ENCODE measurements around the gene RAG1.

Gene RAG1

GRCh38 chr11:36569095-36569494 lies 1.3 kb downstream of the RAG1 start:
- Histone ChIP-seq H3K27me3 (ENCODE audit: insufficient read depth, low read depth) (no peaks in the 10 kb centered on the region), H3K27ac (no peak overlapping the region), H3K4me1 (ENCODE audit: low read depth, poor library complexity, severe bottlenecking) (no peaks in the 10 kb centered on the region), H4K20me1 (ENCODE audit: insufficient read depth) (no peaks in the 10 kb centered on the region), H3K9ac (no peak overlapping the region), H2AFZ (ENCODE audit: low read depth) (no peak overlapping the region), H3K36me3 (ENCODE audit: insufficient read depth) (no peaks in the 10 kb centered on the region), H3K4me2 (no peak overlapping the region), H3K79me2 (ENCODE audit: insufficient read depth, low read depth) (no peaks in the 10 kb centered on the region), H3K4me3 (IDR thresholded peaks at IDR 0.05; ENCODE audit: insufficient read depth, low read depth, low read length) (no peak overlapping the region)
- no peak for TF ChIP-seq CTCF (conservative IDR thresholded peaks at IDR 0.05; ENCODE audit: low read depth, low read length)

- Histone ChIP-seq H3K36me3 (ENCODE audit: insufficient read depth) (no peaks in the 10 kb centered on the region), H3K27me3 (ENCODE audit: insufficient read depth, low read depth) (no peaks in the 10 kb centered on the region), H4K20me1 (ENCODE audit: insufficient read depth) (no peaks in the 10 kb centered on the region), H3K79me2 (ENCODE audit: insufficient read depth, low read depth) (no peaks in the 10 kb centered on the region), H3K9ac (no peak overlapping the region), H3K4me1 (ENCODE audit: low read depth, poor library complexity, severe bottlenecking) (no peaks in the 10 kb centered on the region), H2AFZ (ENCODE audit: low read depth) (no peak overlapping the region), H3K4me2 (no peak overlapping the region), H3K27ac (no peak overlapping the region), H3K4me3 (IDR thresholded peaks at IDR 0.05; ENCODE audit: insufficient read depth, low read depth, low read length) (no peak overlapping the region)
- TF ChIP-seq CTCF (conservative IDR thresholded peaks at IDR 0.05; ENCODE audit: low read depth, low read length): no peak
Measured at GRCh38 chr11:36574486-36574885, 6.7 kb downstream of the RAG1 start.

GRCh38 chr11:36577373-36577772 lies 9.6 kb downstream of the RAG1 start:
- Histone ChIP-seq H3K4me3 (IDR thresholded peaks at IDR 0.05; ENCODE audit: insufficient read depth, low read depth, low read length) (no peak overlapping the region), H3K9ac (no peak overlapping the region), H3K27ac (no peak overlapping the region), H3K79me2 (ENCODE audit: insufficient read depth, low read depth) (no peaks in the 10 kb centered on the region), H3K4me2 (no peak overlapping the region), H3K4me1 (ENCODE audit: low read depth, poor library complexity, severe bottlenecking) (no peaks in the 10 kb centered on the region), H2AFZ (ENCODE audit: low read depth) (no peak overlapping the region), H3K27me3 (ENCODE audit: insufficient read depth, low read depth) (no peaks in the 10 kb centered on the region), H3K36me3 (ENCODE audit: insufficient read depth) (no peaks in the 10 kb centered on the region), H4K20me1 (ENCODE audit: insufficient read depth) (no peaks in the 10 kb centered on the region)
- no peak for TF ChIP-seq CTCF (conservative IDR thresholded peaks at IDR 0.05; ENCODE audit: low read depth, low read length)

GRCh38 chr11:36577859-36578258 lies 10.1 kb downstream of the RAG1 start:
- no peak overlapping the region for H3K4me2 ChIP-seq
- no peak overlapping the region for H3K9ac ChIP-seq
- TF ChIP-seq CTCF (conservative IDR thresholded peaks at IDR 0.05; ENCODE audit: low read depth, low read length): no peak
- no peaks in the 10 kb centered on the region for H3K27me3 ChIP-seq (ENCODE audit: insufficient read depth, low read depth)
- H3K4me3 ChIP-seq (IDR thresholded peaks at IDR 0.05; ENCODE audit: insufficient read depth, low read depth, low read length): no peak overlapping the region
- H3K4me1 ChIP-seq (ENCODE audit: low read depth, poor library complexity, severe bottlenecking): no peaks in the 10 kb centered on the region
- no peak overlapping the region for H2AFZ ChIP-seq (ENCODE audit: low read depth)
- no peak overlapping the region for H3K27ac ChIP-seq
- no peaks in the 10 kb centered on the region for H3K79me2 ChIP-seq (ENCODE audit: insufficient read depth, low read depth)
- H4K20me1 ChIP-seq (ENCODE audit: insufficient read depth): no peaks in the 10 kb centered on the region
- H3K36me3 ChIP-seq (ENCODE audit: insufficient read depth): no peaks in the 10 kb centered on the region

GRCh38 chr11:36578458-36578857 lies 10.7 kb downstream of the RAG1 start:
- no peak overlapping the region for H3K27ac ChIP-seq

More at GRCh38 chr11:36578458-36578857, 10.7 kb downstream of the RAG1 start:
- Histone ChIP-seq H4K20me1 (ENCODE audit: insufficient read depth) (no peaks in the 10 kb centered on the region), H3K9ac (no peak overlapping the region), H3K27me3 (ENCODE audit: insufficient read depth, low read depth) (no peaks in the 10 kb centered on the region), H3K4me1 (ENCODE audit: low read depth, poor library complexity, severe bottlenecking) (no peaks in the 10 kb centered on the region), H3K79me2 (ENCODE audit: insufficient read depth, low read depth) (no peaks in the 10 kb centered on the region), H3K36me3 (ENCODE audit: insufficient read depth) (no peaks in the 10 kb centered on the region), H3K4me3 (IDR thresholded peaks at IDR 0.05; ENCODE audit: insufficient read depth, low read depth, low read length) (no peak overlapping the region), H3K4me2 (no peak overlapping the region), H2AFZ (ENCODE audit: low read depth) (no peak overlapping the region)
- no peak for TF ChIP-seq CTCF (conservative IDR thresholded peaks at IDR 0.05; ENCODE audit: low read depth, low read length)
